Mucosa of stomach (tissue), 1 donor: Measurements from ENCODE around the gene ACSL6.

Experiments used
- H3K27me3 ChIP-seq: one replicate; pipeline ENCODE4 v1.7.0; 2013; ENCODE audit warnings: mild to moderate bottlenecking, low read length; ENCODE audit not compliant: control insufficient read depth, insufficient read depth
- H3K36me3 ChIP-seq: one replicate; pipeline ENCODE4 v1.7.0; 2013; ENCODE audit warnings: low read length; ENCODE audit not compliant: control insufficient read depth, insufficient read depth
- H3K4me1 ChIP-seq: one replicate; pipeline ENCODE4 v1.7.0; 2013; ENCODE audit warnings: mild to moderate bottlenecking, low read length; ENCODE audit not compliant: control insufficient read depth, insufficient read depth
- H3K4me3 ChIP-seq: one replicate; pipeline ENCODE4 v1.7.0; 2013; ENCODE audit warnings: low read length
- H3K9ac ChIP-seq: one replicate; pipeline ENCODE4 v1.7.0; 2013; ENCODE audit warnings: mild to moderate bottlenecking, low read length, moderate library complexity
- H3K9me3 ChIP-seq: one replicate; pipeline ENCODE4 v1.7.0; 2013; ENCODE audit warnings: mild to moderate bottlenecking, low read length, moderate library complexity; ENCODE audit not compliant: control insufficient read depth
- donor health status: Pancreatic carcinoma.

ACSL6 gene

GRCh38 chr5:132000677-132001453, 10.6 kb downstream of the ACSL6 start:
- peaks cover 3% of the 10 kb centered on the region for H3K27me3 ChIP-seq
- peaks cover 36% of the 10 kb centered on the region for H3K4me1 ChIP-seq
- H3K9me3 ChIP-seq, result no peaks in the 10 kb centered on the region
- H3K9ac ChIP-seq, result no peak overlapping the region
- H3K36me3 ChIP-seq, result no peaks in the 10 kb centered on the region
- H3K4me3 ChIP-seq, result no peak overlapping the region

GRCh38 chr5:132000241-132000490, 11.3 kb downstream of the ACSL6 start:
- no peak overlapping the region for H3K9ac ChIP-seq
- no peaks in the 10 kb centered on the region for H3K36me3 ChIP-seq
- H3K27me3 ChIP-seq, result peaks cover 3% of the 10 kb centered on the region
- peaks cover 36% of the 10 kb centered on the region for H3K4me1 ChIP-seq
- no peaks in the 10 kb centered on the region for H3K9me3 ChIP-seq
- H3K4me3 ChIP-seq, result no peak overlapping the region

GRCh38 chr5:131999441-132000240, 11.8 kb downstream of the ACSL6 start:
- Histone ChIP-seq H3K9me3 (no peaks in the 10 kb centered on the region), H3K36me3 (no peaks in the 10 kb centered on the region), H3K9ac (no peak overlapping the region), H3K4me1 (peaks cover 36% of the 10 kb centered on the region), H3K27me3 (peaks cover 3% of the 10 kb centered on the region), H3K4me3 (no peak overlapping the region)

GRCh38 chr5:131999041-131999440, 12.4 kb downstream of the ACSL6 start:
- Histone ChIP-seq H3K4me1 (peaks cover 36% of the 10 kb centered on the region), H3K36me3 (no peaks in the 10 kb centered on the region), H3K9me3 (no peaks in the 10 kb centered on the region), H3K4me3 (no peak overlapping the region), H3K27me3 (peaks cover 3% of the 10 kb centered on the region), H3K9ac (no peak overlapping the region)

- H3K4me1 ChIP-seq, result peaks cover 36% of the 10 kb centered on the region
- peaks cover 3% of the 10 kb centered on the region for H3K27me3 ChIP-seq
- H3K36me3 ChIP-seq, result no peaks in the 10 kb centered on the region
- no peak overlapping the region for H3K9ac ChIP-seq
- no peak overlapping the region for H3K4me3 ChIP-seq
- no peaks in the 10 kb centered on the region for H3K9me3 ChIP-seq
These were observed 12.9 kb downstream of the ACSL6 start for GRCh38 chr5:131998431-131999040.

GRCh38 chr5:131997727-131998117, 13.7 kb downstream of the ACSL6 start:
- no peaks in the 10 kb centered on the region for H3K36me3 ChIP-seq
- no peaks in the 10 kb centered on the region for H3K9me3 ChIP-seq
- H3K4me1 ChIP-seq, result peaks cover 36% of the 10 kb centered on the region
- no peak overlapping the region for H3K4me3 ChIP-seq
- H3K9ac ChIP-seq, result no peak overlapping the region
- peaks cover 3% of the 10 kb centered on the region for H3K27me3 ChIP-seq

GRCh38 chr5:131997026-131997726, 14.3 kb downstream of the ACSL6 start:
- Histone ChIP-seq H3K9me3 (no peaks in the 10 kb centered on the region), H3K4me3 (no peak overlapping the region), H3K36me3 (no peaks in the 10 kb centered on the region), H3K27me3 (no peaks in the 10 kb centered on the region), H3K9ac (no peak overlapping the region), H3K4me1 (peaks cover 36% of the 10 kb centered on the region)

GRCh38 chr5:131996210-131997025, 15.0 kb downstream of the ACSL6 start:
- no peak overlapping the region for H3K4me3 ChIP-seq
- peaks cover 36% of the 10 kb centered on the region for H3K4me1 ChIP-seq
- H3K36me3 ChIP-seq, result no peaks in the 10 kb centered on the region
- no peaks in the 10 kb centered on the region for H3K9me3 ChIP-seq
- H3K27me3 ChIP-seq, result no peaks in the 10 kb centered on the region
- no peak overlapping the region for H3K9ac ChIP-seq

- Histone ChIP-seq H3K27me3 (no peaks in the 10 kb centered on the region), H3K9me3 (no peaks in the 10 kb centered on the region), H3K9ac (no peak overlapping the region), H3K36me3 (no peaks in the 10 kb centered on the region), H3K4me3 (no peak overlapping the region), H3K4me1 (peaks cover 32% of the 10 kb centered on the region)
These were observed 16.8 kb downstream of the ACSL6 start for GRCh38 chr5:131994533-131995226.

- no peak overlapping the region for H3K4me3 ChIP-seq
- peaks cover 30% of the 10 kb centered on the region for H3K4me1 ChIP-seq
- no peaks in the 10 kb centered on the region for H3K9me3 ChIP-seq
- no peak overlapping the region for H3K9ac ChIP-seq
- no peaks in the 10 kb centered on the region for H3K36me3 ChIP-seq
- H3K27me3 ChIP-seq, result no peaks in the 10 kb centered on the region
These were observed 17.4 kb downstream of the ACSL6 start for GRCh38 chr5:131994090-131994489.

GRCh38 chr5:131993676-131994075, 17.8 kb downstream of the ACSL6 start:
- Histone ChIP-seq H3K4me3 (no peak overlapping the region), H3K27me3 (no peaks in the 10 kb centered on the region), H3K9ac (no peak overlapping the region), H3K4me1 (peaks cover 25% of the 10 kb centered on the region), H3K9me3 (no peaks in the 10 kb centered on the region), H3K36me3 (no peaks in the 10 kb centered on the region)
